NOMO-1 treated with DMSO at 0.1 percent for 48 hours (cell line): ENCODE data around the gene CECR2.
"Not testable (repeated sequence)": the region's sequence is repeated elsewhere in the genome, so short reads cannot be mapped to it uniquely, and the experiment has no call there.

Experiments used
- DNase-seq: peaks from one replicate; lab custom pipeline; 2025; ENCODE audit not compliant: unreplicated experiment; lab: John Stamatoyannopoulos, UW

The CECR2 gene

DNA sequence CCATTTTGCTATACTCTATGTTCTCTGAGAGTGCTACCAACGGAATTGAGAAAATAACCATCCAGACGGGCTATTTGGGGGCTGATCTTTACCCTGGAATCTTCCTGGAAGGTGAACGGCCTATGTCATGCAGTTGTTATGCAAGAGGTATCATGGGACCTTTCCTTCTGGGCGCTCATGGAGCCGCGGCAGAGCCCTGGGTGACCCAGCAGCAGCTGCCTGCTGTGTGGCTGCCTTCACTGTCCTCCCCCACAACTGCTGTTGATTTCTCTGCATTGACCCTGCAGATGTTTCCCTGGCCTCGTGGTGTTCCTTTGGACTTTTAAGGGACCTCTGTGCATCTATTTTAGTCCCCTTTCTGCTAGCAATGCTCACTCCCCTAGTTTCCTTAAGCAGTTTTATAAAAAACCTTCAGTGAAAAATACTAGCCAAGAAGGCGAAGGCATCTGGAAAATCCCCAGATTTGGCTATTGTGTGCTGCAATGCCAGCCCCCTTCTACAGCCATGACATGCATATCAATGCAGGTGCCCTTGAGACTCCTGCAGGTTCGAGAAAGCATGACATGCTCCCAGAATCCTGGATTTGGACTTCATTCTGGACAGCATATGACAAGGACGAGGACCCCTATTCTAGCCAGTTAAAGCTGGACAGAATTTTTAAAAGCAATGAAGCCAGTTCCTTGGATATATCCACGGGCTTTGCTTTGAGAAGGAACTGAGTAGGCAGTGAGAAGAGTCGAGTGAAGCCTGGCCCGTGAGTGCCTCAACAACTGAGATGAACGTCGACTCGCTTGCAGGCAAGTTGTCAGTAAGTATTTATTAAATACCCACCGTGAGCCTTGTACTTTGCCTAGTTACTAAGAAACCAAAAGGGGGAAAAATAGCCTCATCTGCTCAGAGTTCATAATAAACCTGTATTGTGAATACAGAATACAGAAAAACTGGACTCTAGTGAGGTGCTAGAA lies 193.9 kb downstream of the CECR2 start, which contains the start of gene SLC25A18:
TSS of gene SLC25A18 (plus strand) at position 593 of the 965 bp plus-strand sequence. CDS start 16,447 bp downstream, outside the sequence.
- DNase-seq: no peak

DNA sequence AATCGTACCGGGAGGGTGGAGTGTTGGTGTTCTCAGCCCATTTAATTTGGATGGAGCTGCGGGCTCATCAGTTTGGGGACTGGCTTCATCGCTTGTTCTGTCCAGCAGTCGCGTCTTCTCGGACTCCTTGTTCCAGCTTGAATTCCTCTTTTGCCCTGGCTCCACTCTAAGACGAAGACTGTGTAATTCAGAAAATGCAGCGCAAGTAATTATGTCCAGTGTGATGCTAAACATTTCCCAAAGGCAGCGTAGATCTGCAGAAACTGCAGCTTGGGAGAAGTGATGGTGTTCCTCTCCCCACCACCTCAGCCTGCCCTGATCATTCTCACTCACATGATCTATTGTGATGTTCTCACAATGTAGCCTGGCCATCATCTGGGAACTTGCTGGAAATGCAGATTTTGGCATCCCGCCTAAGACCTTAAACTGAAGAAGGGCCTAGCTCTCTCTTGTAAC lies 194.7 kb downstream of the CECR2 start:
- DNase-seq: no peak

DNA sequence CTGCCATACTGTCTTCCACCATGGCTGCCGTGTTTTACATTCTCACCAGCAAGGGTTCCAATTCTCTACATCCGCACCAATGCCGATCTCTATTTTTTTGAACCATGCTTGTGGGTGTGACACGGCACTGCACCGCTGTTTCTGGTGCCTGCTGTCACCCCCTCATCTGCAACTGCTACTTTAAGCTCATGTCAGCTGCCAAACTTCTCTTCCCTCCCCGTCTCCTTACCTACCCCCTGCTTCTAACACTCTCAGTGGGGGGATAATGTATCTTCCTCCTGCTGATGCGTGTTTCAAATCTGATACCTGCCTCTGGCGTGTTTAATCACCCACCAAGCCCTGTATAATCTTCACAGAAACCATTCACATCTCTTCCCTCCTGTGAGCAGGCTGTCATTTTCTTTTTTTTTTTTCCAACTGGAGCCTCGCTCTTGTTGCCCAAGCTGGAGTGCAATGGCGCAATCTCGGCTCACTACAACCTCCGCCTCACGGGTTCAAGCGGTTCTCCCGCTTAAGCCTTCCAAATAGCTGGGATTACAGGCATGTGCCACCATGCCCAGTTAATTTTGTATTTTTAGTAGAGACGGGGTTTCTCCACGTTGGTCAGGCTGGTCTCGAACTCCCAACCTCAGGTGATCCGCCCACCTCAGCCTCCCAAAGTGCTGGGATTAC lies 196.9 kb downstream of the CECR2 start:
- DNase-seq: not testable (repeated sequence)

DNA sequence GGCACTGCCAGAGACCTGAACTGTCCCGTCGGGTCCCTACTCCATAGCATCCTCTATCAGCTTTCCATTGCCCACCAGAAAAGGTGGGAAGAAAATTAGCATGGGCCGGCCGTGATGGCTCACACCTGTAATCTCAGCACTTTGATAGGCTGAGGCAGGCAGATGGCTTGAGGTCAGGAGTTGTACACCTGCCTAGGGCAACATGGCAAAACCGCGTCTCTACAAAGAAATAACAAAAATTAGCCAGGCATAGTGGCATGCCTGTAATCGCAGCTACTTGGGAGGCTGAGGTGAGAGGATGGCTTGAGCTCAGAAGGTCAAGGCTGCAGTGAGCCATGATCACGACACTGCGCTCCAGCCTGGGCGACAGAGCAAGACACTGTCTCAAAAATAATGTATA lies 197.5 kb downstream of the CECR2 start:
- DNase-seq: no peak

DNA sequence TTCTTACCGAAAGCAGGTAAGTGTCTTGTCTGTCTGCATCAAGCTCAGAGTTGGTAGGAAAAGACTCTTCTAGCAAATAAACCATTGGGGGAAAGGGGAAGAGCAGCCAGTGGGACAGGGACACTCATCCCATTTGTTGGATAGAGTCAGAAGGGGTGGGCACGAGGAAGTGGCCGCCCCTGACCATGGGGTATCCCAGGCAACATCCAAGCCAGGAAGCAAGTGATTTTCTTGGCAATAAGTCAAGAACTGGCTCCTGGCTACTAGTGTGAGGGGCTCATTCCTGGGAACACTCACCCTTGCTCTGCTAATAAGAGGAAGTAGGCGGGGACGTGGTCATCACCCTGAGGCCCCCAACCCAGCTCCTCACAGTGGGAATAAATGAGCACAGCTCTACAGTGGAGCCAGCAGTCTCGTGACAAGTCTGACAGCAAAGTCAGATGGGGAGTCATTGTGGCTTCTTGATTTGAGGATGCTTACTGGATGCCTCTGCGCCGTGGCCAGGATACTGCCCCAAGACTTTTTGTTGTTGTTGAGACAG lies 200.8 kb downstream of the CECR2 start:
- no peak for DNase-seq

DNA sequence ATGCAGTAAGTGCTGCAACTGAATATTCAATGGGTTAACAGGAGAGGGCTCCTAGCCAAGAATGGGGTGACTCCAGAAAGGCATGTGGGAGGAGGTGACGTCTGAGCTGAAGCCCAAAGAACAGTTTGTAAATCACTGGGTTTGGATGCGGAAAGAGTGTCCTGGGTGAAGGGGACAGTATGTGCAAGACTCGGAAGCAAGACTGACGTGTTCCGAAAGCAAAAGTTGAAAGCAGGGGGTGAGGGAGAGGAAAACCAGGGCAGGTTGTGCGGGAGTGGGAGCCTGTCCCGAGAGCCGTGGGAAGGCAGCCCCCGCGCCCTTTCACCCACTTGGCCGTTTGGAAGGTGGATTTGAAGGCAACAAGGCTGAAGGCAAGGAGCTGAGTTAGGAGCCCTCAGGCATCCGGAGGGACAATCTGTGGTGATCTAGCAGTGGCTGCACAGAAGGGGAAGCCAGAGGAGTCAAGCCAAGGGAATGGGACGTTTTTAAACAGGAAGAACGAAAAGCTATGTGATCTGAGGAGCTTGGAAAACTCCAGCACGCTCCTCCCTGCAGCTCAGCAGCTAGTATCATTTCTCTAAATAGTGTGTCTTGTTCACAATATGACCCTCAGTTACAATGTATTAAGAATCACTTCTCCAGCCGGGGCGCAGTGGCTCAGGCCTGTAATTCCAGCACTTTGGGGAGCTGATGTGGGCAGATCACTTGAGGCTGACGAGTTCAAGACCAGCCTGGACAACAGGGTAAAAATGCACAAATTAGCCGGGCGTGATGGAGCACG lies 201.8 kb downstream of the CECR2 start:
- no peak for DNase-seq

DNA sequence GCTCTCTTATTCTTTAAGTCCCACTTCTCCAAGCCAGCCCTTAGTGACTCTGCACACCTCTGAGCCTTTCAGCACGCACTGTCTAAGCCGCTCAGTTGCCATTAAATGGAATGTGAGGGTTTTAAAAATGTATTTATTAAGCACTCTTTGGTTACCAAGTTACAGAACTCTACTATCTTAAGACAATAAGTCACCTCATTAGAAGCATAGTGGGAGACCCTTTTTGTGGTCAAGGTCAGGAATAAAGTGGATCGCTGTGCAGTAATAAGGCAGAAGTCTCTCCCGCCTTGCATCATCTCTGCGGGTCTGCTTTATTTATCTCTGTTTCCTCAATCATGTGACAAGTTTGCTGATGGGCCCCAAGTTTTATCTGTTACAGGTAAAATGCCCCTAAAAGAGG lies 205.9 kb downstream of the CECR2 start:
- no peak for DNase-seq

DNA sequence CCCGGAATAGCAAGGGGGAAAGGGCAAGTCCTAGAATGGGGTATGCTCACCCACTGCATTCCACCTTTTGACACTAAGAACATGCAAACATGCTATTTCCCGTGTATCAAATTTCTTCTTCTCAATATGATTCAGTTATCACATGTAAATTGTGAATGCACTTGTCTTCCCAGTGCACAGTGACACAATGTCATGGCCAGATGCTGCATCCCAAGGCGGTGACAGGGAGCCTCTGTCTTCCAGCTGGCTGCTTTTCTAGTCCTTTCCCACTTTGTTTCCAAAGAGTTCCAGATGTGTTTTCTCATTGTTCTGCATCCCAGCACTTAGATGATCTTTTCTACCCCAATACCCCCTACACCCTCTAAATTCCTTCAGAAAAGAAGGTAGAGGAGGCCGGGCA lies 206.4 kb downstream of the CECR2 start:
- DNase-seq: no peak

DNA sequence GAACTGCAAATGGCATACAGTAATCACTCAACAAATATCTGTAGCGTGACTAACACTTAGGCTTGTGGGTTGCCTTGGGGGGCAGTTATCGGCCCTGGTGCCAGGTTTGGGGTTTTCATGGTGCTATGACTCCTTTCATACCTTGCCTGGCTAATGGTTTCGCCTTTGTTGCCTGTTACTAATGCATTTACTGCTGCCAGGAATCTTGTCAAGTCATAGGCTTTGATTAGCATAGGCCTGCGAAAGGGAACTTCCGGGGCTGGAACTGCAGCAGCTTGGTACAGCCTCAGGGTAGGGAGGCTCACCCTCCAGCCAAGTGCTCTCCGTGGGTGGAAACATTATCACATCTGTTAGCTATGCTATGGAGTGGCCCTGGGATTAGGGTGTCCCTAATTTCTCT lies 207.2 kb downstream of the CECR2 start:
- DNase-seq: no peak

DNA sequence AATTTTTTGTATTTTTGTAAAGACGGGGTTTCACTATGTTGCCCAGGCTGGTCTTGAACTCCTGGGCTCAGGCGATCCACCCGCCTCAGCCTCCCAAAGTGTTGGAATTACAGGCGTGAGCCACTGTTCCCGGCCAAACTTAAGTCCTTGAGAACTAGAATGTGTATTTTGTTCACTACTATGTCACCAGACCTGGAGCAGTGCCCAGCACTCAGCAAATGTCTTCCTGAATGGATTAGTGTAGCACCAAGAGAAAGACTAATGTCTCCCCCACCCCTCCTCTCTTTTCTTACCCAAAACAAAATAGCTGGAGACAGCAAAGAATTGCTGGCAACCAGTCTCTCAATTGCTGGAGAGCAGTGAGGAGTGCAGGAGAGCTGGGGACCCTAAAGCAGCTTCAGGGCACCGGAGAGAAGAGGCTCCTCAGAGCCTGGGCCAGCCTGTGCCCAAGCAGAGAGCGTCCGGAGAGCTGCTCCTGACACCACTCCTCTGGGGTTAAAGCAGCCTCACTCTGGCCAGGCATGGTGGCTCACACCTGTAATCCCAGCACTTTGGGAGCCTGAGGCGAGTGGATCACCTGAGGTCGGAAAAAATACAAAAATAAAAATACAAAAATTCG lies 209.0 kb downstream of the CECR2 start:
- no peak for DNase-seq

DNA sequence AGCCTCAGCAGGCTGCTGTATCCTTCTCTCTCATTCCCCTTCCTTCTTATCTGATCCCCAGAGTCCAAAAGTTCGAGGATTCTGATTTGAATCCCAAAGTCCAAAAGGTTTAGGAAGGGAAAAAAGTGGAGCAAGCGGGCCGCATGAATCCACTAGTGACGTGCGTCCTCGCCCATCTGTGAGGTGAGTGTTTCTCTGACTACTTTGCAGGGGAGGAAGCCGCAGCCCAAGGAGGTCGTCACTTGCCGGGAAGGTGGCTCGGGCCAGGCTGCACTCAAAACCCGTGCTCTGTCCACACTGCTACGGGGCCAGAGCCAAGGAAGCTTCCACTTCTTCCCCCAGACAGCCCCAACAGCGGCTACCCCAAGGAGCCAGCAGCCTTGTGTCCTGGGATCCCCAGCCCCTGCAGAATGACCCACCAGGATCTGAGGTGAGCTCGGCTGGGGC lies 210.3 kb downstream of the CECR2 start:
- DNase-seq: no peak

DNA sequence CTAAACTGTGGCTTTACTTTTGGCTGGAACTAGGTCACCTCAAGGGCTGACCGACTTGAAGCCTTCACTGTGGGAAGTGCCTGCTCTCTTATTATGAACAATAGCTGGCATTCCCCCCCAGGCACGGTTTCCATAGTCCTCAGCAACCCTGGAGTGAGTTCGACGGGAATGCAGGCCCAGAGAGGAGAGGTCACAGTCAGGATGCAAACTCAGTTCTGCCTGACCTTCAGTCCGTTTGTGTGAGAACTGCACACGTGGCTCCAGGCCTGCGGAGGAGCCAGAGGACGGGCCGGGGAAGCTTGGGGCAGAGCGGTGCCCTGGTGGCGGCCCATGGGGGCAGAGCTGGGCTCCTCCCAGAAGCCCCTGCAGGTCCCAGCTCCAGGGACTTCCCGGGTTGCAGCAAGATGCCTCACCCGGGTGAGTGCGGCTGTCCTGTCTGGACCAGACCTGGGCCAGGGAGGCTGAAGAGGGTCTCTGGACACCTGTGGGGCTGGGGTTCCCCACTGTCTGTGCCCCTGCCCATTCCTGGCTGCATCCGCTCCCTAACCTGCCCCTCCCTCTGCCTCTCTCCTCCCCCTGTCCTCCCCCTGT lies 211.3 kb downstream of the CECR2 start:
- DNase-seq: no peak

DNA sequence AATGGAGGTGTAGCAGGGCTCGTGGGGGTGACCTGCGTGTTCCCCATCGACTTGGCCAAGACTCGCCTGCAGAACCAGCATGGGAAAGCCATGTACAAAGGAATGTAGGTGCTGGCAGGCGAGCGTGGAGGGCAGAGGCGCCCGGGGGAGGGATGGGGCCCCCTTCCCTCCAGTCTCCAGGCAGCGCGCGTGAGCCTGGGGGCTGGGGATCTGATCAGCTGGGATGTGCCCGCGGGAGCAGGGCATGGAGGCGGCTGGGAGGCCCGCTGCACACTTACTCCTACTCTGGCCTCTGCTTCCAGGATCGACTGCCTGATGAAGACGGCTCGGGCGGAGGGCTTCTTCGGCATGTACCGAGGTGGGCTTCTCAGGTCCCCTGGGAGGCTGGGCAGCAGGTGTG lies 211.8 kb downstream of the CECR2 start:
- DNase-seq: no peak

DNA sequence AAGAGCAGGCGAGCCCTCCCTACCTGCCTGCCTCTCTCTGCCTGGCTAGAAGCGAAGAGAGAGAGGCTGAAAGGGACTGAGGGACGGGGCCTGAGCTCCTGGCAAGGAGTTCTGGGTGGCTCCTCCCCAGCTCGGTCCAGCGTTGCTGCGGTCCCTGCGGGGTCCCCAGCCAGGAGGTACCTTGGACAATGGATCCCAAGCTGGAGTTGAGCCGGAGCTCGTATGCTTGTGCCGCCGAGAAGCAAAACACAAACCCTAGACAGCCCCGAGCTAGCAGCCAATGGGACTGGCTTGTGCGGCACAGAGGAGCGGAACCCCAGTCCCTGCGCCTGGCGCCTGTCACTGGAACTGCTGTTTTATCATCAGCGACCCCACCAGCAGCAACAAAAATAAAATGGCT lies 212.4 kb downstream of the CECR2 start:
- no peak for DNase-seq

DNA sequence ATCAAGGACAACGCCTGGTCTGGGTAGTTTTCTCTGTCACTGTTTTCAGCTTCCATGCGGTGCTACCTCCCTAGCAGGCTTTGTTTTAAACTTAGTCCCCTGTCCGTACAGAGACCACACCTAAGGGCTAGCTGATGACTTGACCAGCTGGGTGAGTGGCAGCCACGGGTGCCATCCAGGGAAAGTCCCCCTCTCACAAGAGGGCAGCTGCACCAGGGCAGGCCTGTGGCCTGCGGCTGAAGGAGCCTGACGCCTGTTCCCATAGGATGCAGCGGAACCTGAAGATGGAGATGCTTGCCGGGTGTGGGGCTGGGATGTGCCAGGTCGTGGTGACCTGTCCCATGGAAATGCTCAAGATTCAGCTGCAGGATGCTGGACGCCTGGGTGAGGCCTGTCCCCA lies 213.9 kb downstream of the CECR2 start:
- DNase-seq: no peak

DNA sequence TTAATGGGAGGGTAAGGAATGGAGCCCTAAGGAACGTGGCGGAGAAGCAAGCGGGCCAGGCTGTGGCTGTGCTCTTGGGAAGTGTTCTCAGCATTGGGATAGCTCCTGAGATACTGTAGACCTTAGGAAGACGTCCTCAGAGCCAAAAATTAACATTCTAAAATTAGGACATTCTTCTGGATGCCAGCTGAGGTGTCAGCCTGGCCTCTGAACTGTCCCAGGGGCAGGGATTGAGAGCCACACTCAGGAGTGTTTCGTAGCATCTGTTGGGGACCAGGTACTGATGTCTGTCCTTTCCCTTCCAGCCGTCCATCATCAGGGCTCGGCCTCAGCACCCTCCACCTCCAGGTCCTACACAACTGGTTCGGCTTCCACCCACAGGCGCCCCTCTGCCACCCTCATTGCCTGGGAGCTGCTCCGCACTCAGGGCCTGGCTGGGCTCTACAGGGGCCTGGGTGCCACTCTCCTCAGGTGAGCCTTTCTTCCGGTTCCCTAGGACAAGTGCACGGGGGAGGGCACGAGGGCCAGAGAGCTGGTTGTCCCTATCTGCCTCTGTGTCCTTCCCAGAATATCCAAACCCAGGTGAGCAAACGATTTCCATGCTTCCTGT lies 217.7 kb downstream of the CECR2 start:
- no peak for DNase-seq

DNA sequence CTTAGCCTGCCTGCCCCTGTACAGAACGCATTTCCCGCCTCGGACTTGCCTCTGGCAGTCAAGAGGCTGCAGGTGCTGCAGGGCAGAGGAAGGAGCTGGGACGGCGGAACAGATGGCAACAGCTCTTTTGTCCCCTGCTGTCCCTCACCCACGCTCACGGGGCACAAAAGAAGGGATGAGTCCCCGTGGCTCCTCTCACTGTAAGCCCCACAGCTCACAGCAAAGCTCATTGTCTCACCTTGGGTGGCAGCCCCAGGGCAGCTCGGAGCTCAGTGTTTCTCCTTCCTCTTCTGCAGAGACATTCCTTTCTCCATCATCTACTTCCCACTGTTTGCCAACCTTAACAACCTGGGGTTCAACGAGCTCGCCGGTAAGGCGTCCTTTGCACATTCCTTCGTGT lies 218.4 kb downstream of the CECR2 start:
- no peak for DNase-seq

DNA sequence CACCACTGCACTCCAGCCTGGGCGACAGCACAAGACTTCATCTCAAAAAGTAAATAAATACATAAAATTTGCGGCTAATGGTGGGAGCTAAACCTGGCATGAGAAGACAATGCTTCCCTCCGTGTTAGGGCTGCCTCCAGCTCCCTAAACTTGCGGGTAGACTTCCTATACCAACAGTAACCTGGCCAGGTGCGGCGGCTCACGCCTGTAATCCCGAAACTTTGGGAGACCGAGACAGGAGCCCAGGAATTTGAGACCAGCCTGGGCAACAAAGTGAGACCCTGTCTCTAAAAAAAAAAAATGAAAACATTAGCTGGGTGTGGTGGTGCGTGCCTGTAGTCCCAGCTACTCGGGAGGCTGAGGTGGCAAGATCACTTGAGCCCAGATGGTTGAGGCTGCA lies 219.3 kb downstream of the CECR2 start:
- no peak for DNase-seq

DNA sequence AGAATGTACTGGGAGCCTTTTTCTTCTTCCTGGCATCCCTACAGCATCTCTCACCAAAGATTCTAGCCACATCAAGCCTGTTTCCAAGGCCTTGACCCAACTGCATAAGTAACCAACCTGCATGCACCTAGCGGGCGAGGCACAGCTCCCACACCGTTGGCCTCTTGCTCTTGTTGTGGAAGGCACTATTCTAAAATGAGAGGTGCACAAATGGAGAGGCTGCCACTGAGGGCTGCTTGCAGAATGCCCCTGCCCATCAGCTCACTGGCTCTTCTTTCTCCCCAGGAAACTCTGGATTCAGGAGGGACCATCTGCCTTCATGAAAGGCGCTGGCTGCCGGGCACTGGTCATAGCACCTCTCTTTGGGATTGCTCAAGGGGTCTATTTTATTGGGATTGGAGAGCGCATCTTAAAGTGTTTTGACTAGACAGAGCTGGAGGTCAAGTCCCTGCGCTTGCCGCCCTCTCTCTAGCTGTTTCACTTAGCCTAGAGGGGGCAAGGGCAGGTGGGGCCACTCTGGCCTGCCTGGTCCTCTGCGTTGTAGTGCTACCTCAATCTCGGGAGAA lies 220.6 kb downstream of the CECR2 start:
- DNase-seq: no peak
